DND-41 (cell line): ENCODE results near the gene HDAC10.

ENCODE experiments used
- EZH2 ChIP-seq: IDR thresholded peaks from 3 replicates; pipeline ENCODE4 v1.6.1; 2012; ENCODE audit warnings: borderline replicate concordance, low read depth, mild to moderate bottlenecking, moderate library complexity, low read length, inconsistent platforms; ENCODE audit not compliant: severe bottlenecking
- TF ChIP-seq, protein P1 (sequence below): IDR thresholded peaks from 2 replicates; pipeline ENCODE4 v1.5.1; 2012; ENCODE audit warnings: borderline replicate concordance, low read length, moderate library complexity, mild to moderate bottlenecking; ENCODE audit not compliant: poor library complexity, severe bottlenecking; ENCODE audit errors: extremely low read depth

DNA sequence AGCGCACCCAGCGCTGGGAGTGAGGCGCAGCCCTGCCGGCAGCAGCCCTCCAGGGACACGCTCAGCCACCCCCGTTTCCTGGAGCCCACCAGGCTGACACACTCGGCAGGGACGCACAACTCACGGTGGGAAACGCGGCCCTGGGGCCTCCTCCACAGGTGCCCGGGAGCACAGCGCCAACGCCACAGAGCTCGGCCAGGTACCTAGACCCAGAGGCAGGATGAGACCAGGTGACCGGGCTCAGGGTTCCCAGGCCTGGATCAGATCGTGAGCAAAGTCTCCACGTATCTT, 24.2 kb downstream of the HDAC10 start:
- TF ChIP-seq, protein P1, sequence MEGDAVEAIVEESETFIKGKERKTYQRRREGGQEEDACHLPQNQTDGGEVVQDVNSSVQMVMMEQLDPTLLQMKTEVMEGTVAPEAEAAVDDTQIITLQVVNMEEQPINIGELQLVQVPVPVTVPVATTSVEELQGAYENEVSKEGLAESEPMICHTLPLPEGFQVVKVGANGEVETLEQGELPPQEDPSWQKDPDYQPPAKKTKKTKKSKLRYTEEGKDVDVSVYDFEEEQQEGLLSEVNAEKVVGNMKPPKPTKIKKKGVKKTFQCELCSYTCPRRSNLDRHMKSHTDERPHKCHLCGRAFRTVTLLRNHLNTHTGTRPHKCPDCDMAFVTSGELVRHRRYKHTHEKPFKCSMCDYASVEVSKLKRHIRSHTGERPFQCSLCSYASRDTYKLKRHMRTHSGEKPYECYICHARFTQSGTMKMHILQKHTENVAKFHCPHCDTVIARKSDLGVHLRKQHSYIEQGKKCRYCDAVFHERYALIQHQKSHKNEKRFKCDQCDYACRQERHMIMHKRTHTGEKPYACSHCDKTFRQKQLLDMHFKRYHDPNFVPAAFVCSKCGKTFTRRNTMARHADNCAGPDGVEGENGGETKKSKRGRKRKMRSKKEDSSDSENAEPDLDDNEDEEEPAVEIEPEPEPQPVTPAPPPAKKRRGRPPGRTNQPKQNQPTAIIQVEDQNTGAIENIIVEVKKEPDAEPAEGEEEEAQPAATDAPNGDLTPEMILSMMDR, result no peak
- TF ChIP-seq EZH2, result no peak
